ENCODE data around the gene ABCD2. TPM values are rescaled to one million over a fixed set of nuclear protein-coding genes. Genes with fewer than 3 reads are reported as not detected.
"Not testable (repeated sequence)": the region's sequence is repeated elsewhere in the genome, so short reads cannot be mapped to it uniquely, and the experiment has no call there.

Gene ABCD2
- under 0.01 TPM in 1 of 2 replicates, not detected in the other for total RNA-seq

DNA sequence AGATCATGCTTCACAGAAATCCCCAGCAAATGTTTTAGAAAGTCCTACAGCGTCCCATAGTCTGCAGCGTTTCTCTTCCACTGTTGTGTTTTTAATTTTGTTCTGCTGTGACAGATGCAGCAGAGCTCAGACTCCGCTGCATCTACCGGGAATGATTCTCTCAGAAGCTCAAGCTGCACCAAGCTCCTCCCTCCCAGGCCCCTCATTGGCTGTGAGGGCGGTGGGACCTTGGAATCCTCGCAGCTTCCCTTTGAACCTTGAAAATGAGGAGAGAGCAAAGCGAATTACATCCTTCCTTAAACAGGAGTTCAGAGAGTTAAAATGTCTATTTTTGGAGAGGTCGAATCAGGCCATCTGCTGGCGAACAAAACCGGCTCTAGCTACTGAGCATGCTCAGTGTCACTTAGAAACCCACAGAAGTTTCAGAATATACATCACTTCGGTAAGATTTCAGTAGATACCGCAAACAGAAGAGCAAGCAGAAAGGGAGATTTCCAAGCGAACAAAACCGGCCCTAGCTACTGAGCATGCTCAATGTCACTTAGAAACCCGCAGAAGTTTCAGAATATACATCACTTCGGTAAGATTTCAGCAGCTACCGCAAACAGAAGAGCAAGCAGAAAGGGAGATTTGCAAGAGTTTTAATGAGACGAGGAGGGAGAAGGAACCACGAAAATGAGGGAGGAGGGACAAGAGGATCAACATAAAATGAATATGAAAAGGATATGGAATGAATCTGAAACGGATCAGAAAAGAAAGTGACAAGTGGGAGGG is at the start of gene ABCD2:
Gene ABCD2, minus strand, starts transcription at position 144 of the 774 bp plus-strand sequence. CDS start 188 bp downstream, outside the sequence.
- DNase-seq (ENCODE audit: low read depth), result peak; percentile 75

DNA sequence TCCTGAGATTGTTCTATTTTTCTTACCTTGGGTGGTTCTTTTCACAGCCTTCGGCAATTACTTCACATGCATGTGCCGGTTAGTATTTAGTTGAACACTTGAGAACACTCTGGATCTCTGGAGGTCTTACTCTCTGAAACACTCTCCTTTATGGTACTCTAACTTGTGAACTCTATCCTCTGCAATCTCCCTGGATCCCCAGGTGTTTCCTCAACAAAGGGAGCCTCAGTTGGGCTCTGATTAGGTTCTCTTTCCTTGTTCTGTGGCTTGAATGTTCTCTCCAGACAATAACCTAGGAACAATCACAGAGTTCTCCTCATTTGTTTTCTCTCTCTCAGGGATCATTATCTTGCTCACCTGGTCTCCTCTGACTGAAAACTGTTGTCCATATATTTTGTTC is 40.5 kb upstream of the ABCD2 start:
- no peak for DNase-seq (ENCODE audit: low read depth)

DNA sequence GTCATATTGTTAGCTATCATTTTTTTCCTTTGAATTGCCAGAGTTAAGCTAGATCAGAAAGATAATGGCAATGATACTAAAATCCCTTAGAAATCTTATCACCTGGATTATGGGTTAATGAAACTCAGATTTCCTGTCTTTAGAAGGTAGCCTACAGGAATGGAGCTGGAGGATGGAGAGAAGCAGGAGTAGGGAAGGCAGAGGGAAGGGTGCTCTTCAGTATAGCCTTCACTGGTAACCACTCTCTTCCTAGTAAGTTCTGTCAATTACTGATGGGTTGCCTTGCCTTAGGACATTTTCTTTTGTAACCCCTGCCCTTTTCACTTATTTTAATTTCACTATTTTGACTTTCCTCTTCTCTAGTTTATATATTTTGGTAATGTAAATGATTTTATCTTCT is 27.8 kb upstream of the ABCD2 start:
- no peak for DNase-seq (ENCODE audit: low read depth)

GRCh38 chr12:39646963-39647362 is 27.4 kb upstream of the ABCD2 start:
- DNase-seq (ENCODE audit: low read depth), result no peak

DNA sequence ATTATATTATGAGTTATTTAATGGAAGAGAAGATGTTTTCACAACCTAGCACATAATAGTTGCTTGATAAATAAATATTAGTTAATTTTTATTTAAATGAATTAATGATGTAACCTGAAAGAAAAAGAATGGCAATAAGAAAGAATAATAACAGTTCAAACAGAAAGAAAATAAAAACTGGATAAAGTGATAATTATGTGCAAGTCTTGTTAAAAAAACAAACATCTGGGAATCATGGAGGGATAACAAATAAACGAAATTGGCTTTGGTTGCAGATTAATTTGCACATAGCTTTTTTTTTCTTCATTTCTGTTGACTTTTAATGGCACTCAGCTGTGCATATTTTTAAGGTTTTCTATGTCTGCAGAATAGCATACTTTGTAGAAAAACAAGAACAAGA is 23.4 kb upstream of the ABCD2 start:
- DNase-seq (ENCODE audit: low read depth), result no peak

- DNase-seq (ENCODE audit: low read depth), result no peak
Measured at GRCh38 chr12:39638840-39639239, 19.2 kb upstream of the ABCD2 start.

GRCh38 chr12:39638178-39638577 is 18.6 kb upstream of the ABCD2 start:
- no peak for DNase-seq (ENCODE audit: low read depth)

- DNase-seq (ENCODE audit: low read depth), result no peak
Measured at GRCh38 chr12:39632670-39633069, 13.1 kb upstream of the ABCD2 start.

GRCh38 chr12:39628836-39629235 is 9.2 kb upstream of the ABCD2 start:
- no peak for DNase-seq (ENCODE audit: low read depth)

GRCh38 chr12:39627914-39628313 is 8.3 kb upstream of the ABCD2 start:
- no peak for DNase-seq (ENCODE audit: low read depth)

GRCh38 chr12:39626033-39626814 is 6.6 kb upstream of the ABCD2 start:
- no peak for DNase-seq (ENCODE audit: low read depth)

- no peak for DNase-seq (ENCODE audit: low read depth)
Measured at GRCh38 chr12:39623919-39624318, 4.3 kb upstream of the ABCD2 start.

DNA sequence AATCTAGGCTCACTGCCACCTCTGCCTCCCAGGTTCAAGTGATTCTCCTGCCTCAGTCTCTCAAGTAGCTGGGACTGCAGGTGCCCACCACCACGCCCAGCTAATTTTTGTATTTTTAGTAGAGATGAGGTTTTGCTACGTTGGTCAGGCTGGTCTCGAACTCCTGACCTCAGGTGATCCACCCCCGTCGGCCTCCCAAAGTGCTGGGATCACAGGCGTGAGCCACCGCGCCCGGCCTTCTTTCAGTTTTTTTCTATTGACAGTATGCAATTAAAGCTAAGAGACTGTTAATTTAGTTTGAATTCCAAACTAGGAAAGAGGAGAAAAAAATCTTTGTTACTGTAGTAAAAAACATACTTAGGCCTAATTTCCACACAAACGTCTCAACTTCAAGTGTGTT is 3.6 kb upstream of the ABCD2 start:
- not testable (repeated sequence) for DNase-seq (ENCODE audit: low read depth)

DNA sequence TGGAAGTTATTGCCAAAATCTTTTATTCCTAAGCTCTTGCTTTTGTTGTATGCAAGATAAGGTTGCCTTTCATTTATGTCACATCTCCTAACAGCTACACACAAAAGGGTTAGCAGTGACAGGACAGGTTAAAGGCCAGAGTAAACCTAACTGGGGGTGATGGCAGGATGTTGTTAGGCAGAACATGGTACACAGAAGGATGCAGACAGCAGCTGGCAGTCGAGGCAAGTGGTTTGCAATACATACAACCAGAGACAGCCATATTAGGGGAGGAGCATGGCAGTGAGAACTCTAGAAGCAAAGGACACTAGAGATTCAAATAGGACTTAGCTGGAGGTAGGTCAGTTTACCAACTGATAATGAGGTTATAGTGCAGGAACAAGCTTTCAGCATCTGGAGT is 2.7 kb upstream of the ABCD2 start:
- DNase-seq (ENCODE audit: low read depth), result no peak

DNA sequence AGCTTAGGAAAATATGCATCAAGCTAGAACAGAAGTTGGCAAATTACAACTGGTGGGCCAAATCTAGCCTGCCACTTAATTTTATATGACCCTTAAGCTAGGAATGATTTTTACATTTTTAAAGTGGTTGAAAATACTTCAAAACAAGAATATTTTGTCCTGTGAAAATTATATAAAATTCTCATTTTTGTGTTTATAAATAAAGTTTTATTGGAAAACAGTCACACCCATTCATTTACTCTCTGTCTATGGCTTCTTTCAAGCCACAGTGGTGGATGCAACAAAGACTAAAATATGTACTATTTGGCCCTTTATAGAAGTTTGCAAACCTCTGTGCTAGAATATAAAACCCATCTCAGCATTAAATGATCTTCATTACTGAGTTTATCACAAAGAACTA is 2.1 kb upstream of the ABCD2 start:
- DNase-seq (ENCODE audit: low read depth), result no peak

DNA sequence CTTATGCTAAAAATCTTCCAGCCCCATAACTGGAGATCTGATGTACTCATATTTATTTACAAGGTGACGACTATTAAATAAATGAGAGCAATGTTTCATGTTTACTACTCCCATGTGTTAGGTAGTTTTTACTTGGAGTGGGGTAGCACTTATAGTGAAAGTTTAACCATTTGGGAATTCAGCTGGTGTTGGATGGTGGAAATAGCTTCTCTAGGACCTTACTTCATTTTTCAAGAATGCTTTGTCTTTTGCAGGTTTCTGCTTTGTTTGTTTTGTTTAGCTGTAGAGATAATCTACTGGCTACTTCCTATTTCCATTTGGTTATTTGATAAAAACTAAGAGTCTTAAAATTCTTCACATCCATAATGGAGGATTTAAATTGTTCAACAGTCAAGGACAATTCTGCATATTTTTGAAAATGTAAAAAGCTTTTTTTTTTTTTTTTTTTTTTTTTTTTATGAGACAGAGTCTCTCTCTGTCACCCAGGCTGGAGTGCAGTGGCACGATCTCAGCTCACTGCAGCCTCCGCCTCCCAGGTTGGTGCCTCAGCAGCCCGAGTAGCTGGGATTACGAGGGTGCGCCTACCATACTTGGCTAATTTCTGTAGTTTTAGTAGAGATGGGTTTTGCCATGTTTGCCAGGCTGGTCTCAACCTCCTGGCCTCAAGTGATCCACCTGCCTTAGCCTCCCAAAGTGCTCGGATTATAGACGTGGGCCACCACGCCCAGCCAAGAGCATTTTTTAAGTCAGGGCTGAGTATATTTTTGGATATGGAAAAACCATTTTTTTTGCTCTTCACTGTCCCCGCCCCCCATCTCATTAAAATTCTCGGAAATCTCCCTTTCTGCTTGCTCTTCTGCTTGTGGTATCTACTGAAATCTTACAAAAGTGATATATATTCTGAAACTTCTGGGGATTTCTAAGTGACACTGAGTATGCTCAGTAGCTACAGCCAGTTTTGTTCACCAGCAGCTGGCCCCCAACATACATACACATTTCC is 1.4 kb upstream of the ABCD2 start:
- peak; percentile 19 for DNase-seq (ENCODE audit: low read depth)

GRCh38 chr12:39619316-39619659 is 315 bp downstream of the ABCD2 start:
- no peak for DNase-seq (ENCODE audit: low read depth)

DNA sequence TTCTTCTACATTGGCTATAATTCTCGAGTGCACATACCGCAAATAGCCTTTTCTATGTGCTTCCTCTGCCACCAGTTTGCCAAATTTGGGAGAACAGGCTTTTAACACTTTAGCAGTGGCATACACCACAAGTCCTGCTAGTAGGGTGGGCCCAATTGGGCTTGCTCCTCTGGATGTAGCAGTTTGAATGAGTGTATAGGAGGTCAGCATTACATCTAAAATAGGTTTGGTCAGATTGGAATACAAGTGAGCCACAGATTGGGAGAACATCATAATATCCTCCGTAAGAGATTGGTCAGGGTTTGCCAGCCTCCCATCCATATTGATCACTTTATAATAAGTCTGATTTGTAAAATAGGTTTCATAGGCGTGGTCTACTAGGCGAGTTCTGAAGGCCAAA is 902 bp downstream of the ABCD2 start:
- no peak for DNase-seq (ENCODE audit: low read depth)

DNA sequence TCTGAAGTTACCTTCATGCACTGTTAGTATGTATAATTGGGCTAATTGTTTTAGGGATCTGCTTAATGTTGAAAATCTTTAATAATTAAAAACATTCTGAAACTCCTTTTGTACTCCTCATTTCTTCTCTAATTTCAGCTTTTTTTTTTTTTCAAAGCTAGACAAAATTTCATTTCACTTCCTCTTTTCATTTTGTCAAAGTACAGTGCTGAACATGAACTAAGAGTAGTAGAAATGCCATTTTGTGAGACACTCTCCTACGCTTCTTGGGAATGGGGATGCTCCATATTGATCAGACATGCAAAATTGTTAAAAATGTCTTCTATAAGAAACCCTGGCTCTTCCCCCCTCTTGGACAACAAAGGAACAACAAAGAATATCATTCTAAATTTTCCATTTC is 1.7 kb downstream of the ABCD2 start:
- DNase-seq (ENCODE audit: low read depth), result no peak

GRCh38 chr12:39616666-39617065 is 2.9 kb downstream of the ABCD2 start:
- no peak for DNase-seq (ENCODE audit: low read depth)

DNA sequence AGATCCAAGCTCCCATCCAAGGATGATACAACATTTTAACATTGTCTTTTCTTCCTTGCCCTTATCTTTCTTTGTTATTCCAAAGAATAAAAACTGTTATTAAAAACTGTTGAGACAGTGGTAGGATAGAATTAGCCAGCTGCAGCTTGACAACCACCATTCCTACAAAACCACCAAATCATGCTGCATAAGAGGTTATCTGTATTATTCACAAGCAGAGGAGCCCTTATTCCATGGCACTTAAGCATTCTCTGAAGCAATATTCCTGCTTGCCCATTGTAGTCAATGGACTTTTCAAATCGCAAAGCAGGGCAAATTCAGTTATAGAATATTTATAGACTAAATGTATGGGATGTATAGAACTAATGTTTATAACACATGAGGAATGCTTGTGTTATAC is 3.4 kb downstream of the ABCD2 start:
- DNase-seq (ENCODE audit: low read depth), result no peak

DNA sequence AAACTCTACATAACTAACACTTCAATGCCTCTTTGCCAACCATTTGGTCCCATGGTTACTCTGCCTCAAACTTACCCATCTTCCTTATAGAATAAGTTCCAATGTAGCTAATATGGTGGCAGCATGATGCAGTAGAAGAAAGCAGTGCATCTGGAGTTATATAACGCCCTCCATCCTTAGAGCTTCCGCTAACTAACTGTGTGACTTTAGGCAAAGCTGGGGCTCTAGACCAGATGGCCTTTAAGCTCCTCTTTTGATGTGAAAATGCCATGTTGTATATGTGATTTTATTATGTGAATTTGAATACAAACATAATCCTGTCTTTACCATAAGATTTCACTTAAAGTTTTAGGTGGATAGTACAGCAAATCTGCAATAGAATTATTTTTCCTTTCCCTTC is 6.1 kb downstream of the ABCD2 start:
- no peak for DNase-seq (ENCODE audit: low read depth)

Measured in renal cortical epithelial cell (primary cell).